ENCODE results near the gene SAA4. TPM values are rescaled to one million over a fixed set of nuclear protein-coding genes. Genes with fewer than 3 reads are reported as not detected.

Gene SAA4
- total and polyA plus RNA-seq, 2 experiments from 2014 or later = not detected

- TF ChIP-seq, protein P1, sequence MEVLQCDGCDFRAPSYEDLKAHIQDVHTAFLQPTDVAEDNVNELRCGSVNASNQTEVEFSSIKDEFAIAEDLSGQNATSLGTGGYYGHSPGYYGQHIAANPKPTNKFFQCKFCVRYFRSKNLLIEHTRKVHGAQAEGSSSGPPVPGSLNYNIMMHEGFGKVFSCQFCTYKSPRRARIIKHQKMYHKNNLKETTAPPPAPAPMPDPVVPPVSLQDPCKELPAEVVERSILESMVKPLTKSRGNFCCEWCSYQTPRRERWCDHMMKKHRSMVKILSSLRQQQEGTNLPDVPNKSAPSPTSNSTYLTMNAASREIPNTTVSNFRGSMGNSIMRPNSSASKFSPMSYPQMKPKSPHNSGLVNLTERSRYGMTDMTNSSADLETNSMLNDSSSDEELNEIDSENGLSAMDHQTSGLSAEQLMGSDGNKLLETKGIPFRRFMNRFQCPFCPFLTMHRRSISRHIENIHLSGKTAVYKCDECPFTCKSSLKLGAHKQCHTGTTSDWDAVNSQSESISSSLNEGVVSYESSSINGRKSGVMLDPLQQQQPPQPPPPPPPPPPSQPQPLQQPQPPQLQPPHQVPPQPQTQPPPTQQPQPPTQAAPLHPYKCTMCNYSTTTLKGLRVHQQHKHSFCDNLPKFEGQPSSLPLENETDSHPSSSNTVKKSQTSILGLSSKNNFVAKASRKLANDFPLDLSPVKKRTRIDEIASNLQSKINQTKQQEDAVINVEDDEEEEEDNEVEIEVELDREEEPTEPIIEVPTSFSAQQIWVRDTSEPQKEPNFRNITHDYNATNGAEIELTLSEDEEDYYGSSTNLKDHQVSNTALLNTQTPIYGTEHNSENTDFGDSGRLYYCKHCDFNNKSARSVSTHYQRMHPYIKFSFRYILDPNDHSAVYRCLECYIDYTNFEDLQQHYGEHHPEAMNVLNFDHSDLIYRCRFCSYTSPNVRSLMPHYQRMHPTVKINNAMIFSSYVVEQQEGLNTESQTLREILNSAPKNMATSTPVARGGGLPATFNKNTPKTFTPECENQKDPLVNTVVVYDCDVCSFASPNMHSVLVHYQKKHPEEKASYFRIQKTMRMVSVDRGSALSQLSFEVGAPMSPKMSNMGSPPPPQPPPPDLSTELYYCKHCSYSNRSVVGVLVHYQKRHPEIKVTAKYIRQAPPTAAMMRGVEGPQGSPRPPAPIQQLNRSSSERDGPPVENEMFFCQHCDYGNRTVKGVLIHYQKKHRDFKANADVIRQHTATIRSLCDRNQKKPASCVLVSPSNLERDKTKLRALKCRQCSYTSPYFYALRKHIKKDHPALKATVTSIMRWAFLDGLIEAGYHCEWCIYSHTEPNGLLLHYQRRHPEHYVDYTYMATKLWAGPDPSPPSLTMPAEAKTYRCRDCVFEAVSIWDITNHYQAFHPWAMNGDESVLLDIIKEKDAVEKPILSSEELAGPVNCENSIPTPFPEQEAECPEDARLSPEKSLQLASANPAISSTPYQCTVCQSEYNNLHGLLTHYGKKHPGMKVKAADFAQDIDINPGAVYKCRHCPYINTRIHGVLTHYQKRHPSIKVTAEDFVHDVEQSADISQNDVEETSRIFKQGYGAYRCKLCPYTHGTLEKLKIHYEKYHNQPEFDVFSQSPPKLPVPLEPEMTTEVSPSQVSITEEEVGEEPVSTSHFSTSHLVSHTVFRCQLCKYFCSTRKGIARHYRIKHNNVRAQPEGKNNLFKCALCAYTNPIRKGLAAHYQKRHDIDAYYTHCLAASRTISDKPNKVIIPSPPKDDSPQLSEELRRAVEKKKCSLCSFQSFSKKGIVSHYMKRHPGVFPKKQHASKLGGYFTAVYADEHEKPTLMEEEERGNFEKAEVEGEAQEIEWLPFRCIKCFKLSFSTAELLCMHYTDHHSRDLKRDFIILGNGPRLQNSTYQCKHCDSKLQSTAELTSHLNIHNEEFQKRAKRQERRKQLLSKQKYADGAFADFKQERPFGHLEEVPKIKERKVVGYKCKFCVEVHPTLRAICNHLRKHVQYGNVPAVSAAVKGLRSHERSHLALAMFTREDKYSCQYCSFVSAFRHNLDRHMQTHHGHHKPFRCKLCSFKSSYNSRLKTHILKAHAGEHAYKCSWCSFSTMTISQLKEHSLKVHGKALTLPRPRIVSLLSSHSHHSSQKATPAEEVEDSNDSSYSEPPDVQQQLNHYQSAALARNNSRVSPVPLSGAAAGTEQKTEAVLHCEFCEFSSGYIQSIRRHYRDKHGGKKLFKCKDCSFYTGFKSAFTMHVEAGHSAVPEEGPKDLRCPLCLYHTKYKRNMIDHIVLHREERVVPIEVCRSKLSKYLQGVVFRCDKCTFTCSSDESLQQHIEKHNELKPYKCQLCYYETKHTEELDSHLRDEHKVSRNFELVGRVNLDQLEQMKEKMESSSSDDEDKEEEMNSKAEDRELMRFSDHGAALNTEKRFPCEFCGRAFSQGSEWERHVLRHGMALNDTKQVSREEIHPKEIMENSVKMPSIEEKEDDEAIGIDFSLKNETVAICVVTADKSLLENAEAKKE (CRISPR knock-in tag; IDR thresholded peaks at IDR 0.05) = no peak
- TF ChIP-seq STAT1 (IDR thresholded peaks at IDR 0.05; ENCODE audit: unreplicated experiment) (no peak), EZH2 (IDR thresholded peaks at IDR 0.05; ENCODE audit: low read depth, unreplicated experiment) (no peak)
Observed at GRCh38 chr11:18233912-18234311, 2.7 kb downstream of the SAA4 start (continued).

- H3F3A ChIP-seq (replicated peaks; ENCODE audit: low read depth) = no peaks in the 10 kb centered on the region
- H3K27me3 ChIP-seq (ENCODE audit: insufficient read depth) = no peaks in the 10 kb centered on the region
- no peaks in the 10 kb centered on the region for H3K4me1 Mint-ChIP-seq
- no peak overlapping the region for H3K27ac ChIP-seq (ENCODE audit: low read depth)
- H3K9me2 ChIP-seq (ENCODE audit: insufficient read depth) = no peaks in the 10 kb centered on the region
- no peak for DNase-seq (ENCODE audit: low spot score)
- H3K4me2 ChIP-seq = no peak overlapping the region
- no peak overlapping the region for H3K27ac Mint-ChIP-seq
- H2AFZ ChIP-seq = no peak overlapping the region
- ATAC-seq = no peak
- no peaks in the 10 kb centered on the region for H3K9me3 Mint-ChIP-seq
- no peaks in the 10 kb centered on the region for H3K36me3 Mint-ChIP-seq (ENCODE audit: low read depth)
- H3K79me2 ChIP-seq (replicated peaks; ENCODE audit: insufficient read depth) = no peaks in the 10 kb centered on the region
- no peak overlapping the region for H3K4me3 ChIP-seq
- no peaks in the 10 kb centered on the region for H3K36me3 ChIP-seq (ENCODE audit: insufficient read depth)
- peaks cover 4% of the 10 kb centered on the region for H3K27me3 Mint-ChIP-seq (ENCODE audit: insufficient read depth, low read depth, poor library complexity)
- no peaks in the 10 kb centered on the region for H3K4me1 ChIP-seq (ENCODE audit: insufficient read depth)
- no peak overlapping the region for H3K4me3 Mint-ChIP-seq
- H4K20me1 ChIP-seq (replicated peaks; ENCODE audit: insufficient read depth) = no peaks in the 10 kb centered on the region
- TF ChIP-seq STAT1 (IDR thresholded peaks at IDR 0.05; ENCODE audit: unreplicated experiment) (no peak), REST (IDR thresholded peaks at IDR 0.05; ENCODE audit: unreplicated experiment) (no peak), ZNF114 (CRISPR knock-in tag; IDR thresholded peaks at IDR 0.05) (no peak), POLR2AphosphoS5 (IDR thresholded peaks at IDR 0.05; ENCODE audit: low read depth) (no peak), NANOG (IDR thresholded peaks at IDR 0.05; ENCODE audit: borderline replicate concordance) (no peak)
- TF ChIP-seq, protein P2, sequence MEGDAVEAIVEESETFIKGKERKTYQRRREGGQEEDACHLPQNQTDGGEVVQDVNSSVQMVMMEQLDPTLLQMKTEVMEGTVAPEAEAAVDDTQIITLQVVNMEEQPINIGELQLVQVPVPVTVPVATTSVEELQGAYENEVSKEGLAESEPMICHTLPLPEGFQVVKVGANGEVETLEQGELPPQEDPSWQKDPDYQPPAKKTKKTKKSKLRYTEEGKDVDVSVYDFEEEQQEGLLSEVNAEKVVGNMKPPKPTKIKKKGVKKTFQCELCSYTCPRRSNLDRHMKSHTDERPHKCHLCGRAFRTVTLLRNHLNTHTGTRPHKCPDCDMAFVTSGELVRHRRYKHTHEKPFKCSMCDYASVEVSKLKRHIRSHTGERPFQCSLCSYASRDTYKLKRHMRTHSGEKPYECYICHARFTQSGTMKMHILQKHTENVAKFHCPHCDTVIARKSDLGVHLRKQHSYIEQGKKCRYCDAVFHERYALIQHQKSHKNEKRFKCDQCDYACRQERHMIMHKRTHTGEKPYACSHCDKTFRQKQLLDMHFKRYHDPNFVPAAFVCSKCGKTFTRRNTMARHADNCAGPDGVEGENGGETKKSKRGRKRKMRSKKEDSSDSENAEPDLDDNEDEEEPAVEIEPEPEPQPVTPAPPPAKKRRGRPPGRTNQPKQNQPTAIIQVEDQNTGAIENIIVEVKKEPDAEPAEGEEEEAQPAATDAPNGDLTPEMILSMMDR (conservative IDR thresholded peaks at IDR 0.05; ENCODE audit: low read depth in 2 of 2) = no peak
Observed at GRCh38 chr11:18230859-18231258, 5.7 kb downstream of the SAA4 start.

Measured in GM23338 (cell line).